GM18499 (cell line): Measurements from ENCODE around the gene SFXN2.
"Not testable (repeated sequence)": the region's sequence is repeated elsewhere in the genome, so short reads cannot be mapped to it uniquely, and the experiment has no call there.

Experiments used
- ATAC-seq: cut with Tn5 transposase; IDR thresholded peaks from one replicate; pipeline ENCODE4 v1.9.1; 2021; ENCODE audit warnings: moderate number of reproducible peaks; ENCODE audit not compliant: insufficient read depth, unreplicated experiment

SFXN2 gene

GRCh38 chr10:102744374-102745051 lies 30.1 kb downstream of the SFXN2 start:
- ATAC-seq: no peak

GRCh38 chr10:102745157-102745556 lies 30.7 kb downstream of the SFXN2 start:
- no peak for ATAC-seq

- ATAC-seq: no peak
Observed at GRCh38 chr10:102752266-102752930, 38.0 kb downstream of the SFXN2 start.

- ATAC-seq: peak; percentile 60
Observed at GRCh38 chr10:102752934-102753664, 38.7 kb downstream of the SFXN2 start.

GRCh38 chr10:102753718-102754117 lies 39.3 kb downstream of the SFXN2 start:
- ATAC-seq: no peak

GRCh38 chr10:102757323-102757722 lies 42.9 kb downstream of the SFXN2 start:
- ATAC-seq: no peak

GRCh38 chr10:102758240-102758932 lies 44.0 kb downstream of the SFXN2 start:
- no peak for ATAC-seq

GRCh38 chr10:102758933-102759262 lies 44.5 kb downstream of the SFXN2 start:
- not testable (repeated sequence) for ATAC-seq

- ATAC-seq: no peak
Observed at GRCh38 chr10:102759497-102760210, 45.2 kb downstream of the SFXN2 start.

- no peak for ATAC-seq
Observed at GRCh38 chr10:102761981-102762380, 47.5 kb downstream of the SFXN2 start.

GRCh38 chr10:102762401-102763015 lies 48.1 kb downstream of the SFXN2 start:
- ATAC-seq: no peak

GRCh38 chr10:102763037-102763607 lies 48.7 kb downstream of the SFXN2 start:
- no peak for ATAC-seq

GRCh38 chr10:102764470-102765161 lies 50.2 kb downstream of the SFXN2 start:
- no peak for ATAC-seq

GRCh38 chr10:102765336-102765735 lies 50.9 kb downstream of the SFXN2 start:
- no peak for ATAC-seq

GRCh38 chr10:102767428-102768160 lies 53.2 kb downstream of the SFXN2 start:
- ATAC-seq: no peak

- no peak for ATAC-seq
Observed at GRCh38 chr10:102769375-102770107, 55.1 kb downstream of the SFXN2 start.

- ATAC-seq: no peak
Observed at GRCh38 chr10:102770108-102770482, 55.7 kb downstream of the SFXN2 start.

GRCh38 chr10:102770792-102771191 lies 56.4 kb downstream of the SFXN2 start:
- ATAC-seq: no peak
